Breast epithelium (tissue), 3 donors: ENCODE data around the gene PTPRG.

ENCODE experiments used
- POLR2A ChIP-seq: fragments of 450-650 bp; IDR thresholded peaks from one replicate; pipeline ENCODE4 v1.6.1; 2016; ENCODE audit warnings: antibody characterized with exemption, mild to moderate bottlenecking, moderate library complexity
- POLR2AphosphoS5 ChIP-seq, 3 donors: sonication (generic); formaldehyde crosslinking; IDR thresholded peaks; one replicate each; pipeline ENCODE4 v1.6.1; 2017; ENCODE audit warnings: antibody characterized with exemption in 3 of 3
- TF ChIP-seq, protein P1 (sequence below), 3 donors: fragments of 450-650 bp; IDR thresholded peaks; one replicate each; pipeline ENCODE4 v1.5.1; 2016 to 2017; ENCODE audit warnings: antibody characterized with exemption in 3 of 3, mild to moderate bottlenecking in 3 of 3, moderate library complexity in 3 of 3

DNA sequence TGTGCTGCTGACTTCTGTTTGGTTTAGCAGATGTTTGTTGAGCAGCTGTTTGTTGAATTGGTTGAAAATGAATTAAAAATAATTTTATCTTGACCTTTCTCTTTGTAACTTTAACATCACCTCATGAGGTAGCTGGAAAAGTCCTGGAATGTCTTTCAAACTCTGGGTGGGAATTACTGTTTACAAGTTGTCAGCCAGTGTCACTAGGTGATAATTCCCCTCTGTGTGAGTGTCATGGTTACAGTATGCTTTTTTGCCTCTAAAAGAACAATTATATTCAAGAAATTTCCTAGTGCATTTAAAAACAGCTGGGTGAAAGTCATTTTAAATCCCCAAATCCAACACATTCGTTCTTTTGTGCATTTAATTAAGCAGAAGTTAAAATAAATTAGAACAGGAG lies 113.2 kb downstream of the PTPRG start:
- TF ChIP-seq, protein P1, sequence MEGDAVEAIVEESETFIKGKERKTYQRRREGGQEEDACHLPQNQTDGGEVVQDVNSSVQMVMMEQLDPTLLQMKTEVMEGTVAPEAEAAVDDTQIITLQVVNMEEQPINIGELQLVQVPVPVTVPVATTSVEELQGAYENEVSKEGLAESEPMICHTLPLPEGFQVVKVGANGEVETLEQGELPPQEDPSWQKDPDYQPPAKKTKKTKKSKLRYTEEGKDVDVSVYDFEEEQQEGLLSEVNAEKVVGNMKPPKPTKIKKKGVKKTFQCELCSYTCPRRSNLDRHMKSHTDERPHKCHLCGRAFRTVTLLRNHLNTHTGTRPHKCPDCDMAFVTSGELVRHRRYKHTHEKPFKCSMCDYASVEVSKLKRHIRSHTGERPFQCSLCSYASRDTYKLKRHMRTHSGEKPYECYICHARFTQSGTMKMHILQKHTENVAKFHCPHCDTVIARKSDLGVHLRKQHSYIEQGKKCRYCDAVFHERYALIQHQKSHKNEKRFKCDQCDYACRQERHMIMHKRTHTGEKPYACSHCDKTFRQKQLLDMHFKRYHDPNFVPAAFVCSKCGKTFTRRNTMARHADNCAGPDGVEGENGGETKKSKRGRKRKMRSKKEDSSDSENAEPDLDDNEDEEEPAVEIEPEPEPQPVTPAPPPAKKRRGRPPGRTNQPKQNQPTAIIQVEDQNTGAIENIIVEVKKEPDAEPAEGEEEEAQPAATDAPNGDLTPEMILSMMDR (IDR thresholded peaks at IDR 0.05) = no peak
- TF ChIP-seq POLR2AphosphoS5 (IDR thresholded peaks at IDR 0.05) (no peak), POLR2A (no peak)
